CD14-positive monocyte (primary cell): ENCODE data around the gene C1orf105. TPM values are rescaled to one million over a fixed set of nuclear protein-coding genes. Genes with fewer than 3 reads are reported as not detected.

Experiments used
- DNase-seq, 3 donors: peaks; one replicate each; pipeline ENCODE4 v3.0.0-alpha.2; 2011 to 2022
- H2AFZ ChIP-seq: 2 replicates; pipeline ENCODE4 v1.6.0; 2012; ENCODE audit warnings: mild to moderate bottlenecking, low read depth, low read length, inconsistent platforms; ENCODE audit not compliant: insufficient read depth, poor library complexity, severe bottlenecking
- H3K27ac ChIP-seq, 2 donors: 1 replicate in 1 of 2; 2 replicates in 1 of 2; pipeline ENCODE4 v1.5.1; 2012 to 2013; ENCODE audit warnings: low read length in 2 of 2, control low read depth in 1 of 2, inconsistent platforms in 1 of 2, low read depth in 1 of 2, mild to moderate bottlenecking in 1 of 2
- H3K27me3 ChIP-seq, 2 donors: one replicate each; pipeline versions ENCODE4 v1.6.0 to v1.6.1; 2011 to 2013; ENCODE audit warnings: low read length in 2 of 2; ENCODE audit not compliant: control insufficient read depth in 2 of 2, insufficient read depth in 2 of 2
- H3K36me3 ChIP-seq, 2 donors: replicated peaks in 1 of 2; 1 replicate in 1 of 2; 2 replicates in 1 of 2; pipeline versions ENCODE4 v1.5.1 to v1.6.1; 2012 to 2013; ENCODE audit warnings: low read length in 2 of 2, control low read depth in 1 of 2, inconsistent platforms in 1 of 2, mild to moderate bottlenecking in 1 of 2; ENCODE audit not compliant: insufficient read depth in 2 of 2, control insufficient read depth in 1 of 2
- H3K4me1 ChIP-seq, 2 donors: 1 replicate in 1 of 2; 2 replicates in 1 of 2; pipeline versions ENCODE4 v1.5.1 to v1.6.1; 2012 to 2013; ENCODE audit warnings: low read length in 2 of 2, control low read depth in 1 of 2, inconsistent platforms in 1 of 2, mild to moderate bottlenecking in 1 of 2, moderate library complexity in 1 of 2; ENCODE audit not compliant: insufficient read depth in 2 of 2, control insufficient read depth in 1 of 2
- H3K4me2 ChIP-seq: replicated peaks from 2 replicates; pipeline ENCODE3; 2012; ENCODE audit warnings: low read length, moderate library complexity, mild to moderate bottlenecking; ENCODE audit not compliant: poor library complexity, severe bottlenecking; ENCODE audit errors: extremely low read depth
- H3K4me3 ChIP-seq, 3 experiments: fragments of 200-600 bp in 1 of 3; sonication (generic) in 1 of 3; replicated peaks in 1 of 3; 1 replicate in 2 of 3; 2 replicates in 1 of 3; pipeline ENCODE4 v1.5.1; 2011 to 2013; ENCODE audit warnings: low read length in 3 of 3, mild to moderate bottlenecking in 3 of 3, control low read depth in 2 of 3, low read depth in 2 of 3, inconsistent platforms in 1 of 3, moderate library complexity in 1 of 3
- H3K79me2 ChIP-seq: 2 replicates; pipeline ENCODE4 v1.6.0; 2012; ENCODE audit warnings: mild to moderate bottlenecking, control low read depth, inconsistent platforms, low read length, moderate library complexity; ENCODE audit not compliant: insufficient read depth
- H3K9ac ChIP-seq: 2 replicates; pipeline ENCODE4 v1.6.0; 2017; ENCODE audit warnings: low read length, mild to moderate bottlenecking; ENCODE audit not compliant: insufficient read depth, poor library complexity, severe bottlenecking
- H3K9me3 ChIP-seq, 2 donors: replicated peaks in 1 of 2; 1 replicate in 1 of 2; 2 replicates in 1 of 2; pipeline versions ENCODE4 v1.5.1 to v1.6.1; 2012 to 2013; ENCODE audit warnings: low read length in 2 of 2, control low read depth in 1 of 2; ENCODE audit not compliant: control insufficient read depth in 1 of 2, insufficient read depth in 1 of 2
- H4K20me1 ChIP-seq: 2 replicates; pipeline ENCODE4 v1.6.0; 2012; ENCODE audit warnings: mild to moderate bottlenecking, low read length, control low read depth, moderate library complexity; ENCODE audit not compliant: insufficient read depth
- H3K27ac Mint-ChIP-seq, 7 donors: one replicate each; pipeline ENCODE4 v1.8.0; 2020; ENCODE audit warnings: mild to moderate bottlenecking in 7 of 7, mixed read lengths in 7 of 7, moderate library complexity in 6 of 7, inconsistent platforms in 2 of 7
- H3K27me3 Mint-ChIP-seq, 3 donors: one replicate each; pipeline ENCODE4 v1.8.0; 2021 to 2022; ENCODE audit warnings: low read depth in 3 of 3, mild to moderate bottlenecking in 3 of 3, mixed read lengths in 3 of 3, moderate library complexity in 3 of 3, inconsistent platforms in 1 of 3
- H3K36me3 Mint-ChIP-seq, 2 donors: one replicate each; pipeline ENCODE4 v1.8.0; 2020; ENCODE audit warnings: mixed read lengths in 2 of 2, inconsistent platforms in 1 of 2, mild to moderate bottlenecking in 1 of 2
- H3K4me1 Mint-ChIP-seq: one replicate; pipeline ENCODE4 v1.8.0; 2020; ENCODE audit warnings: mild to moderate bottlenecking, mixed read lengths
- H3K4me3 Mint-ChIP-seq, 2 donors: one replicate each; pipeline ENCODE4 v1.8.0; 2020; ENCODE audit warnings: mild to moderate bottlenecking in 2 of 2, mixed read lengths in 2 of 2, moderate library complexity in 1 of 2
- H3K9me3 Mint-ChIP-seq, 7 donors: one replicate each; pipeline ENCODE4 v1.8.0; 2020 to 2022; ENCODE audit warnings: mixed read lengths in 7 of 7, mild to moderate bottlenecking in 6 of 7, moderate library complexity in 6 of 7, inconsistent platforms in 2 of 7
- CTCF ChIP-seq: fragments of 200-600 bp; IDR thresholded peaks from one replicate; pipeline ENCODE4 v1.8.0; 2022; ENCODE audit warnings: antibody characterized with exemption, mild to moderate bottlenecking
- WGBS: methylation state at CpG from one replicate; pipeline ENCODE4 v1.1.5; 2013; ENCODE audit warnings: missing lambda C conversion rate; ENCODE audit not compliant: insufficient coverage; 5-methylcytosine and 5-hydroxymethylcytosine counted together
- intact Hi-C, 2 donors: fragments of 100-400 bp; cut with micrococcal nuclease; formaldehyde crosslinking; loops; one replicate each; pipeline versions ENCODE4 v1.15.0 to v1.15.1; 2023
- polyA plus RNA-seq, 3 donors: library from polyadenylated mRNA; depleted of rRNA in 1 of 3; unstranded in 2 of 3; stranded (reverse) in 1 of 3; fragments of 300-500 nt in 2 of 3; fragments of >200 nt in 1 of 3; fragmentation: Illumina TruSeq in 2 of 3; gene quantifications; 1 replicate in 2 of 3; 2 replicates in 1 of 3; pipeline ENCODE4 v1.2.3, GENCODE V29; 2012 to 2021

The C1orf105 gene
- polyA plus RNA-seq, 3 donors, result not detected

DNA sequence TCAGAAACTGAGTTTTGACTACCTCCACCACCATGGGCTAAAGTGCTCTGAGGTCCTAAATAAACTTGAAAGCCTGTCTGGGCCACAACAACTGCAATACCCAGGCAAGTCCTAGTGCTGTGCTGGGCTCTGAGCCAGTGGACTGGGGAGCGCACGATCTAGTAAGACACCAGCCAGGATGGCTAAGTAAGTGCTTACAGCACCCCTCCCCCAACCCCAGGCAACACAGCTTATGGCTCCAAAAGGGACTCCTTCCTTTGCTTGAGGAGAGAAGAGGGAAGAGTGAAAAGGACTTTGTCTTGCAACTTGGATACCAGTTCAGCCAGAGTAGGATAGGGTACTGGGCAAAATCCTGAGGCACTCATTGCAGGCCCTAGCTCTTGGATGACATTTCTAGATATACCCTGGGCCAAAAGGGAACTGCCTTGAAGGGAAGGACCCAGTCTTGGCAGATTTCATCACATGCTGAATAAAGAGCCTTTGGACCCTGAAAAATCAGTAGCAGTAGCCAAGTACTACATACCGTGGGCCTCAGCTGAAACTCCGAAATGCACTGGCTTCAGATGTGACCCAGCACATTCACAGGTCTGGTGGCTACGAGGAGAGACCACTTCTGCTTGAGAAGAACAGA is 1.6 kb downstream of the C1orf105 start:
- H3K27ac Mint-ChIP-seq, result no peak overlapping the region

DNA sequence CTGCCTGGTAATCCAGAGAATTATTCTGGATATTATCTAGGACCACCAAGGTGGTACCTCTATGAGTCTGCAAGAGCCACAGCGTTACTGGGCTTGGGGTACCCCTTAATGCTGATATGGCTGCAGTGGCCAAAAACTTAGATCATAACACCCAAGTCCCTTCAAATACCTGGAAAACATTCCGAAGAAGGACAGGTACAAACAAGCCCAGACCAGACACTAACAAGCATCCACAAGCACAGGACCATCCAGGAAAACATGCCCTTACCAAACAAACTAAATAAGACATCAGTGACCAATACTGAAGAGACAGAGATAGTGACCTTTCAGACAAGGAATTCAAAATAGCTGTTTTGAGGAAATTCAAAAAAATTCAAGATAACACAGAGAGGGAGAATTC is 2.9 kb downstream of the C1orf105 start:
- H4K20me1 ChIP-seq, result no peaks in the 10 kb centered on the region
- H3K9me3 Mint-ChIP-seq, result no peaks in the 10 kb centered on the region
- no peaks in the 10 kb centered on the region for H3K4me1 ChIP-seq
- H3K36me3 Mint-ChIP-seq, result no peaks in the 10 kb centered on the region
- TF ChIP-seq CTCF, result no peak
- peaks cover 0 to 4% (median 0%) of the 10 kb centered on the region in 3 donors for H3K27me3 Mint-ChIP-seq
- 100% methylated on average over 2 of the region's 2 CpGs for WGBS
- no peak overlapping the region for H3K27ac ChIP-seq
- H3K4me1 Mint-ChIP-seq, result peaks cover 2% of the 10 kb centered on the region
- no peak overlapping the region for H3K9ac ChIP-seq
- H3K4me3 Mint-ChIP-seq, result no peak overlapping the region
- no peaks in the 10 kb centered on the region for H3K27me3 ChIP-seq
- H3K9me3 ChIP-seq, result no peaks in the 10 kb centered on the region
- H2AFZ ChIP-seq, result no peak overlapping the region
- H3K4me2 ChIP-seq, result no peak overlapping the region
- H3K4me3 ChIP-seq, result no peak overlapping the region
- intact Hi-C loops, result no loop called here
- H3K27ac Mint-ChIP-seq, result no peak overlapping the region
- no peaks in the 10 kb centered on the region for H3K79me2 ChIP-seq
- H3K36me3 ChIP-seq, result no peaks in the 10 kb centered on the region
- no peak for DNase-seq

More for the DNA sequence above, 1.6 kb downstream of the C1orf105 start:
- no peak for DNase-seq
- Mint-ChIP-seq H3K9me3 (no peaks in the 10 kb centered on the region), H3K27me3 (peaks cover 0 to 4% (median 0%) of the 10 kb centered on the region in 3 donors), H3K36me3 (no peaks in the 10 kb centered on the region), H3K4me3 (no peak overlapping the region), H3K4me1 (peaks cover 2% of the 10 kb centered on the region)
- Histone ChIP-seq H3K9me3 (no peaks in the 10 kb centered on the region), H3K36me3 (no peaks in the 10 kb centered on the region), H4K20me1 (no peaks in the 10 kb centered on the region), H3K4me2 (no peak overlapping the region), H3K27me3 (no peaks in the 10 kb centered on the region), H3K4me1 (no peaks in the 10 kb centered on the region), H3K79me2 (no peaks in the 10 kb centered on the region), H3K27ac (no peak overlapping the region), H3K9ac (no peak overlapping the region), H2AFZ (no peak overlapping the region), H3K4me3 (no peak overlapping the region)
- WGBS, result 87% methylated on average over 3 of the region's 5 CpGs
- intact Hi-C loops, result no loop called here
- TF ChIP-seq CTCF, result no peak
